Type B pancreatic cell (in vitro differentiated cells): ENCODE results near the gene CCDC12. TPM values are rescaled to one million over a fixed set of nuclear protein-coding genes. Genes with fewer than 3 reads are reported as not detected.
A peak's percentile ranks its signal among the peaks of the same experiment; 100 is the strongest.

Source experiments
- DNase-seq: peaks from one replicate; pipeline ENCODE4 v3.0.0; 2021; ENCODE audit warnings: mixed read lengths; ENCODE audit not compliant: unreplicated experiment; ENCODE audit errors: extremely low spot score
- H3K27ac Mint-ChIP-seq: 2 replicates; pipeline ENCODE4 v1.8.0; 2021; ENCODE audit warnings: mild to moderate bottlenecking, mixed read lengths
- H3K27me3 Mint-ChIP-seq: 2 replicates; pipeline ENCODE4 v1.8.0; 2021; ENCODE audit warnings: mixed read lengths
- H3K36me3 Mint-ChIP-seq: 2 replicates; pipeline ENCODE4 v1.8.0; 2021; ENCODE audit warnings: mixed read lengths
- H3K4me1 Mint-ChIP-seq: one replicate; pipeline ENCODE4 v1.8.0; 2021; ENCODE audit warnings: mixed read lengths; ENCODE audit not compliant: unreplicated experiment
- H3K4me3 Mint-ChIP-seq: 2 replicates; pipeline ENCODE4 v1.8.0; 2021; ENCODE audit warnings: mild to moderate bottlenecking, mixed read lengths
- H3K9me3 Mint-ChIP-seq: 2 replicates; pipeline ENCODE4 v1.8.0; 2021; ENCODE audit warnings: mixed read lengths
- total RNA-seq: library from RNA; stranded (reverse); gene quantifications from 2 replicates; pipeline ENCODE4 v1.2.1, GENCODE V29; 2021; ENCODE audit warnings: low replicate concordance
- TF ChIP-seq, protein P1 (sequence below): fragments of 200-600 bp; sonication (generic); conservative IDR thresholded peaks from 2 replicates; pipeline ENCODE4 v1.5.0; 2021; ENCODE audit warnings: antibody characterized with exemption, mild to moderate bottlenecking

The CCDC12 gene
- total RNA-seq, 1 donor from 2014 or later, result 46.7 TPM

DNA sequence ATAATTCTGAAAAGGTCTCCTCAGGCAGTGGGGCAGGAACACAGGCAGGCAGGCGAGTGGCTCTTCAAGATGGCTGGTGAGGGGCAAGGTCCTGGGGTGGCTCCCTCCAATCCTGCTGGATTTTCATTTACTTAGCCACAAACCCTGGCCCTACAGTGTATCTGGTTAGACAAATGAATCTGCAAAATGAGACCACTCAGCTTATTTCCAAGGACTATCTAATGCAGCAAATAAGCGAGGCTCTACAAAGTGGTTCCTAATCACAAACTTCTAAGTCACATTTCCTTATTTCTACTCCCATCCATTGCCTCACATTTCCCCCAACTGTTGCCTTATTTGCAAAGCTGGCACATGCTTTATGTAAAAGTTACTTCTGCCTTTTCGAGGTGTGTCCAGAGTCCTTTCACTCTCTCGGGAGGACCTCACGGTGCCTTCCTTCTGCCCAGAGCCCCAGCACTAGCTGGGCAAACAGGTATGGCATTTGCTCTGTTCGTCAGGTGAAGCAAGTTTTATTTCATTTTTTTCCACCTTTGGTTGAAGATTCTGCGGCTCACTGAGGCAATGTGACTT lies 40.5 kb downstream of the CCDC12 start:
- TF ChIP-seq, protein P1, sequence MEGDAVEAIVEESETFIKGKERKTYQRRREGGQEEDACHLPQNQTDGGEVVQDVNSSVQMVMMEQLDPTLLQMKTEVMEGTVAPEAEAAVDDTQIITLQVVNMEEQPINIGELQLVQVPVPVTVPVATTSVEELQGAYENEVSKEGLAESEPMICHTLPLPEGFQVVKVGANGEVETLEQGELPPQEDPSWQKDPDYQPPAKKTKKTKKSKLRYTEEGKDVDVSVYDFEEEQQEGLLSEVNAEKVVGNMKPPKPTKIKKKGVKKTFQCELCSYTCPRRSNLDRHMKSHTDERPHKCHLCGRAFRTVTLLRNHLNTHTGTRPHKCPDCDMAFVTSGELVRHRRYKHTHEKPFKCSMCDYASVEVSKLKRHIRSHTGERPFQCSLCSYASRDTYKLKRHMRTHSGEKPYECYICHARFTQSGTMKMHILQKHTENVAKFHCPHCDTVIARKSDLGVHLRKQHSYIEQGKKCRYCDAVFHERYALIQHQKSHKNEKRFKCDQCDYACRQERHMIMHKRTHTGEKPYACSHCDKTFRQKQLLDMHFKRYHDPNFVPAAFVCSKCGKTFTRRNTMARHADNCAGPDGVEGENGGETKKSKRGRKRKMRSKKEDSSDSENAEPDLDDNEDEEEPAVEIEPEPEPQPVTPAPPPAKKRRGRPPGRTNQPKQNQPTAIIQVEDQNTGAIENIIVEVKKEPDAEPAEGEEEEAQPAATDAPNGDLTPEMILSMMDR, result no peak
- Mint-ChIP-seq H3K27me3 (no peaks in the 10 kb centered on the region), H3K27ac (peak overlapping the region; percentile 85), H3K4me3 (no peak overlapping the region), H3K36me3 (peaks cover 28% of the 10 kb centered on the region), H3K4me1 (peaks cover 50% of the 10 kb centered on the region), H3K9me3 (no peaks in the 10 kb centered on the region)
- DNase-seq, result no peak

DNA sequence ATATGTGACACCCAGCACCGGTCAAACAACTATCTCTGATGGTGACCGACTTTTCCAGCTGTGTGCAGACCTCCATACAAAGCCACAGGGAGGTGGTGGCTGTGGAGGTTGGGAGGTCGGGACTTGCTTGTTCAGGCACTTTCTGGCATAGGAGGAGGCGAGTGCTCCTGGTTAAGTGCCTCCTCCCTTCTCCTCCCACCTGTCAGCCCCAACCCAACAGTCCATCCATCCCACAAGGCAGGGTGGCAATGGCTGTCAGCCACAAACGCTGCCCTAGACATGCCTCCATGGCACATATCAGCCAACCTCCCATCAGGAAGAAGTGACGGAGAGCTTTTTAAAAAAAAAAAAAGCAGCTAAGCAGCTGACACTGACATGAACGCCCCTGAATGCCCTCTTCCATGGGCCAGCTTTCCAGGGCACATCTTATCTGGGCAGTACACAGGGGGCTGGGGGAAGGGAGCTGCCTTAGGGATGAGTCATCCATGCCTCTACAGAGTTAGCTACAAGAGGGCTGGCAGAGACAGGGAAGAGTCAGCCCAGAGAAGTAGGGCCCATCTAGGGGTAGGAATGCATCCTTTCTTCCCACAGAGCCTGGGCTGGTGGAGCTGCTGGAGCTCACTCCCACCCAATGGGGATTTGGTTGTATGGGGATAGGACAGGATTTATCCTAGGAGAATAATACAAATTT lies 41.2 kb downstream of the CCDC12 start:
- no peak for DNase-seq
- Mint-ChIP-seq H3K4me3 (no peak overlapping the region), H3K27me3 (no peaks in the 10 kb centered on the region), H3K9me3 (no peaks in the 10 kb centered on the region), H3K4me1 (peaks cover 53% of the 10 kb centered on the region), H3K27ac (peak overlapping the region; percentile 85), H3K36me3 (peaks cover 24% of the 10 kb centered on the region)
- TF ChIP-seq, protein P1, result peak; percentile 43

DNA sequence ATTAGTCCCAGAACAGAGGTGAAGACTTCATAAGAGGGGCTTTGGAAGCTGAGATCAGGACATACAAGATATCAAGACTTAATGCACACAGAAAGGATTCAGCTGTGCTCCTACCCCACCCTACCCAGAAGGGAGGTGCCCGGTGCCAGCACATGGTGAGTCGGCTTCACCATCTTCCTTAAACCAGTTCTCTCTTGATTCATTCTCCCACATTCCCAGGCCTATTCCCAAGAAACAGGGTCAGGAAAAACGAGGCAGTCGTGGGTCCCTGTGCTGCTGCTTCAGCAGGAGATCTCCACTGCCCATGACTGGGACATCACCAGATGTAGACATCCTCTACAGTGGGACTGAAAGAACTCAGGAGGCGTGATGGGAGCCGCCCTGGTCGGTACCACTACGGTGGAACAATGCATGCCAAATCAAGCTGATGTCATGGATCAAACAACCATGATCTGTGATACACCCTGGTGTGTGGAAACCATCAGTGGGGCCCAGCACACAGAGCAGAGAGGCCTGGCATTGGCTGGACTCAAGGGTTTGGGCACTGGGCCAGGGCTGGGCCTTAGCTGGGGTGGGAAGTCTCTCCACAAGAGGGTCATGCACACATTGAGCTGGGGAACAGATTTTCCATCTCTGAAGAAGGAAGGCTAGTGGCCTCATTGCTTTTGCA lies 41.9 kb downstream of the CCDC12 start:
- peaks cover 48% of the 10 kb centered on the region for H3K4me1 Mint-ChIP-seq
- H3K4me3 Mint-ChIP-seq, result no peak overlapping the region
- DNase-seq, result no peak
- TF ChIP-seq, protein P1, result no peak
- H3K27me3 Mint-ChIP-seq, result no peaks in the 10 kb centered on the region
- no peaks in the 10 kb centered on the region for H3K9me3 Mint-ChIP-seq
- H3K27ac Mint-ChIP-seq, result peak overlapping the region; percentile 85
- H3K36me3 Mint-ChIP-seq, result peaks cover 20% of the 10 kb centered on the region

DNA sequence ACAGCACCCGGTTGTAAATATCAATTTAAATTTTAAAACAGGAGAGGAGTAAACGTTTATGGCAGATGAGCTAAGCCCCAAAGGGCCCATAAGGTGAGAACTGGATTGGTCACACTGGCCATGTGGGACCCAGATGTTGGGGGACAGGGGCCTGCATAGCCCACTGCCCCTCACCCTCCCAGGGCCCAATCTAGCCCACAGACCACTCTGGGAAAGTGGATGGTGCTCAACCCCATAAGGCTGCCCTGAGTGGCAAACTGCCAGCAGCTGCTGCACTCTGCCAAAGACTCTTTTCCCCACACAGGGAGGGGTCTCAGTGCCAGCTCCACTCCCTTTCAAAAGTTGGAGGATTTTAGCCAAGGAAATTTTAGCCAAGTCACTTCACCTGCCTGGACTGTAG lies 42.5 kb downstream of the CCDC12 start:
- H3K4me3 Mint-ChIP-seq, result no peak overlapping the region
- H3K4me1 Mint-ChIP-seq, result peaks cover 48% of the 10 kb centered on the region
- H3K36me3 Mint-ChIP-seq, result peaks cover 24% of the 10 kb centered on the region
- H3K9me3 Mint-ChIP-seq, result no peaks in the 10 kb centered on the region
- no peak overlapping the region for H3K27ac Mint-ChIP-seq
- no peak for DNase-seq
- no peaks in the 10 kb centered on the region for H3K27me3 Mint-ChIP-seq
- TF ChIP-seq, protein P1, result no peak

DNA sequence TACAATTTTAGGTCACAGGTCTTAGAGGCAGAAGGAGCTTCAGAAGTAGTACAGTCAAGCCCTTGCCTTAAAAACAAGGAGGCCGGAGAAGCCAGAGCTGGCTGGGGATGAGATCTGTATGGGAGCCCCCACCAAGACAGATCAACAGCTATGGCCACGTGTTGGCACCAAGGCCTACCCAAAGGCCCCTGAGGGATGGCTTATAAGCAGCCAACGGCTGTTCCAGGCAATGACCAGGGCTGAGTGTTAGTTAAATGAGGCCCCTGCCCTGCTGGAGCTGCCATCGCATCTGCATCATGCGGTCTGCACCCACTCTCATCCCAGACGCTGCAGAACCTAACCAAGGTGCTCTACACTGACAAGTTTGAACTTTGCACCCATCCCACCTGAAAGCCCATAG lies 43.3 kb downstream of the CCDC12 start:
- Mint-ChIP-seq H3K4me1 (peaks cover 48% of the 10 kb centered on the region), H3K4me3 (no peak overlapping the region), H3K9me3 (no peaks in the 10 kb centered on the region), H3K27ac (no peak overlapping the region), H3K27me3 (no peaks in the 10 kb centered on the region), H3K36me3 (peaks cover 27% of the 10 kb centered on the region)
- TF ChIP-seq, protein P1, result no peak
- DNase-seq, result no peak
